HT1080 (cell line): ENCODE measurements around the gene TMTC1. TPM values are rescaled to one million over a fixed set of nuclear protein-coding genes. Genes with fewer than 3 reads are reported as not detected.
A peak's percentile ranks its signal among the peaks of the same experiment; 100 is the strongest.
"Not testable (repeated sequence)": the region's sequence is repeated elsewhere in the genome, so short reads cannot be mapped to it uniquely, and the experiment has no call there.

Experiments
- DNase-seq: peaks from one replicate; pipeline ENCODE4 v3.0.0-alpha.2; 2015; ENCODE audit warnings: low read depth
- polyA plus RNA-seq, 2 experiments: library from polyadenylated mRNA; depleted of rRNA; stranded (reverse); fragments of >200 nt; gene quantifications; 2 replicates each; pipeline ENCODE4 v1.2.3, GENCODE V29; 2015
- total RNA-seq: library from RNA; depleted of rRNA; stranded (reverse); fragments of >200 nt; shearing (Covaris generic); gene quantifications from 2 replicates; pipeline ENCODE4 v1.2.3, GENCODE V29; 2014; rRNA removed

The TMTC1 gene
- 0.11 and 0.87 TPM in 2 replicates for total RNA-seq
- 0.28 and 0.44 TPM in 2 replicates for polyA plus RNA-seq (2015; cell fraction: cytosol; rRNA removed)
- 0.19 and 0.57 TPM in 2 replicates for polyA plus RNA-seq (2015; cell fraction: nucleus; rRNA removed)

- no peak for DNase-seq
These were observed at the start of gene TMTC1 for GRCh38 chr12:29783773-29784666. Gene TMTC1 (minus strand): TSS chr12:29783942. CDS start chr12:29783751, 191 bp downstream.

GRCh38 chr12:29831173-29831572 is 47.4 kb upstream of the TMTC1 start:
- DNase-seq, result no peak

GRCh38 chr12:29830391-29830790 is 46.6 kb upstream of the TMTC1 start:
- DNase-seq, result no peak

- DNase-seq, result no peak
These were observed 35.3 kb upstream of the TMTC1 start for GRCh38 chr12:29818916-29819623.

GRCh38 chr12:29816874-29817725 is 33.4 kb upstream of the TMTC1 start:
- no peak for DNase-seq

- not testable (repeated sequence) for DNase-seq
These were observed 26.0 kb upstream of the TMTC1 start for GRCh38 chr12:29809616-29810361.

GRCh38 chr12:29807129-29807528 is 23.4 kb upstream of the TMTC1 start:
- DNase-seq, result peak; percentile 30

GRCh38 chr12:29804019-29804418 is 20.3 kb upstream of the TMTC1 start:
- no peak for DNase-seq

- DNase-seq, result no peak
These were observed 15.8 kb upstream of the TMTC1 start for GRCh38 chr12:29799591-29799990.

- no peak for DNase-seq
These were observed 14.0 kb upstream of the TMTC1 start for GRCh38 chr12:29797565-29798355.

- peak; percentile 76 for DNase-seq
These were observed 13.1 kb upstream of the TMTC1 start for GRCh38 chr12:29796823-29797263.

- DNase-seq, result no peak
These were observed 12.0 kb upstream of the TMTC1 start for GRCh38 chr12:29795715-29796114.

- DNase-seq, result no peak
These were observed 11.1 kb upstream of the TMTC1 start for GRCh38 chr12:29794862-29795261.

- no peak for DNase-seq
These were observed 9.1 kb upstream of the TMTC1 start for GRCh38 chr12:29792853-29793252.

- no peak for DNase-seq
These were observed 8.4 kb upstream of the TMTC1 start for GRCh38 chr12:29792132-29792531.

- DNase-seq, result no peak
These were observed 620 bp downstream of the TMTC1 start for GRCh38 chr12:29782871-29783772.

GRCh38 chr12:29782285-29782870 is 1.4 kb downstream of the TMTC1 start:
- DNase-seq, result no peak

- DNase-seq, result no peak
These were observed 2.0 kb downstream of the TMTC1 start for GRCh38 chr12:29781705-29782266.
